Stimulated activated CD8-positive, alpha-beta memory T cell treated with anti-CD3 and anti-CD28 coated beads, Interleukin-12 subunit alpha, Interleukin-12 subunit beta, amount 100 ng/mL, for 4 hours (primary cell): ENCODE results near the gene CCN5.

Experiments used
- DNase-seq: peaks from one replicate; pipeline ENCODE4 v3.0.0-alpha.2; 2020; ENCODE audit warnings: low read depth

Gene CCN5

GRCh38 chr20:44737116-44737515 is 21.9 kb downstream of the CCN5 start:
- no peak for DNase-seq

DNA sequence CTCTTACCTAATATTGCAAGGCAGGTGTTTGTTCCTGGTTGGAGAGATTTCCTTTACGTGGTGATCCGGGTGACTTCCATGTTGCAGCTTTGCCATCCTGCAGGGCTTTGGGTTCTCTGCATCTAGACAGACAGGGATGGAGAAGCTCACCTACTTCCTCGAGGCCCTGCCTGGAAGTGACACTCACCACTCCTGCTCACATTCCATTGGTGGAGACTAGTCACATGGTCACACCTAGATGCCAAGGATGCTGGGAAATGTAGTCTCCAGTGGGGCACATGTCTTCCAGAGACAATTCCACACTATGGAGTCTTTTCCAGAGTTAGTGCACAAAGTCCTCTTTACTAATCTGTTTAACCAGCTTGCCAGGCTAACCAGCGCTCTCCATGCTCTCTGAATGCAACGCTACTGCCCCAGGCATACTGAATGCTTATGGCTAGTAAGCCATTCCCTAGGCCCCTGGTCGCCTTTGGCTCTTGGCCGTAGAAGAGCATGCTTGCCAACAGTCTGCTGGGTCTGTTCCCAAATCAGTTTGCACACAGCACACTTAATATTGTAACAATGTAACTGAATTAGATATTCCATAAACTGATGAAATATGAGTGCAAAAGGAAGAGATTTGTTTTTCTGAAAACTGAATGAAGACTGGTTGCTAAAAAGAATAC is 23.8 kb downstream of the CCN5 start:
- no peak for DNase-seq

- DNase-seq: no peak
Measured at GRCh38 chr20:44739942-44740341, 24.8 kb downstream of the CCN5 start.

DNA sequence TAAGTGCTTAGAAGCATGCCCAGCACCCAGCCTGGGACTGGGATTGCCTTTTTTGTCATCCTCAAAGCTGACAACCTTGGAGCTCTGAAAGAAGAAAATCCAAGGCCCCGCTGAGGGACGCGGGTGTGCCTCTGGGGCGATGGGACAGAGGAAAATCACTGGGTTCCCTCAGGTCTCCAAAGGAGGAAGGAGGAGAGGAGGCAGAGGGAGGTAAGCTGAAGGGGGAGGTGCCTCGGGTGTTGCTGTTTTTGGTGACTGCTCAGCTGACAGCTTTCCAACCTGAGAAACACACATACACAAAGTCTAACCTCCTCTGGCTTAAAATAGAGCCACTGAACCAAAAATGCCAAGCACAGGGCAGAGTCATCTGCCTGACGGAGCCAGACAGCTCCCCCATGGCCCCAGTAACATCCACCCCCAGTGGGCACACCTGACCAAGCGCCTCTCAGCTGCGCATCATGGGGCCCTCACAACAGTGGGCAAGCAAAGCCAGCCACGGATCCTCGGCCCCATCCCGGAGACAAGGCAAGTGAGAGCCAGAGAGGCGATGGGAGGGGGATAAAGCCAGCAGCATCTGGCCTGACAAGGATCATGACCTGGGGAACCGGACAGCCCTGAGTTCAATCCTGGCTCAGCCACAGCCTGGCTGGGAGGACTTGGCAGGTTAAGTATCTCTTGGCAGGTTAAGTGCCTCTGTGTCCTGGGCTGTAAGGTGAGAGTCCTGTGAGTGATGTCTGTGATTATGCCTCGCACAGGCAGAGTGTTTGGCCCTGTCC is 27.3 kb downstream of the CCN5 start:
- no peak for DNase-seq

DNA sequence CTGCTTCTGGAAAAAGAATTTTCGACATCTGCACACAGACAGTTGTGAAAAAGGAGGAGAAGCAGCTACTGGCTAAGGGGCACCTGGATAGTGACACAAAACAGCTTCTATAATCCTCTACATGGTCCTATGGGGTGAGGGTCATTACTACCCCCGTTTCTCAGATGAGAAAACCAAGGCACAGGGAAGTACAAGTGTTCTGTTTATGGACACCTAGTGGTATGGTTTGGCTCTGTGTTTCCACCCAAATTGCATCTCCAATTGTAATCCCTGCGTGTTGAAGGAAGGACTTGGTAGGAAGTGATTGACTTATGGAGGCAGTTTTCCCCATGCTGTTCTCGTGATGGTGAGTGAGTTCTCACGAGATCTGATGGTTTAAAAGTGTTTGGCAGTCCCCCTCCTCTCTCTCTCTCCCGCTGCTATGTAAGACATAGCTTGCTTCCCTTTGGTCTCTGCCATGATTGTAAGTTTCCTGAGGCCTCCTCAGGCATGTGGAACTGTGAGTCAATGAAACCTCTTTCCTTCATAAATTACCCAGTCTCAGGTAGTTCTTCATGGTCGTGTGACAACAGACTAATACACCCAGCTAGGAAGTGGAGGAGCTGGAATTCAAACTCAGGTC is 28.0 kb downstream of the CCN5 start:
- no peak for DNase-seq

DNA sequence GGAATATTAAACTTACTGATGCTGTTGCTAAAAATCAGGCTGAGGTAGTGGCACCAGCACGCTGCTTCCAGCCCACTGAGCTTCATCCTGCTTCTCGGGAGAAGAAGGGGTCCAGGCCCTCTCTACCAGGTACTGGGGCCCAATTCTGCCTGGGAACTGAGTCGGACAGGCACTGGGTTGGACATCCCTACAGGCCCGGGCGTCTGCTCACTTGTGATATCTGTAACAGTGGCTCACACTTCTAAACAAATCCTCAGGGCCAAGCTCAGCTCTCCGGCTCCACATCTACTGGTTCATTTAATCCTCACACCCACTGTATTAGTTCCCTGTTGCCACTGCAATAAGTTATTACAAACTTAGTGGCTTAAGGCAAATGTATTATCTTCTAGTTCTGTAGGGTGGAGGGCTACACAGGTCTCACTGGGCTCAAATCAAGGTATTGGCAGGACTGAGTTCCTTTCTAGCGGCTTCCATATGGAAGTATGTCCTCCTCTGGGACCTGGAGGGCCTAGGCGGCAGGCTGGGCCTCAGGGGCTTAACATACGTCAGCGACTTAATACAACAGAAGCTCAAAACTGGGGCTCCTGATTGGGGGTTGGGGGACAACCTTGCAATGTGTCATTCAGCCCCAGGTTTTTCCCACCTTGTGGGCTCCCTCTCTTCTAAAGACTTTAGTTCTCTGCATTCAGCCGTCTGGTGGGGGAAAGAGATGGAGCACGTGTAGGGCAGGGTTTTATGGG is 28.9 kb downstream of the CCN5 start:
- DNase-seq: no peak

DNA sequence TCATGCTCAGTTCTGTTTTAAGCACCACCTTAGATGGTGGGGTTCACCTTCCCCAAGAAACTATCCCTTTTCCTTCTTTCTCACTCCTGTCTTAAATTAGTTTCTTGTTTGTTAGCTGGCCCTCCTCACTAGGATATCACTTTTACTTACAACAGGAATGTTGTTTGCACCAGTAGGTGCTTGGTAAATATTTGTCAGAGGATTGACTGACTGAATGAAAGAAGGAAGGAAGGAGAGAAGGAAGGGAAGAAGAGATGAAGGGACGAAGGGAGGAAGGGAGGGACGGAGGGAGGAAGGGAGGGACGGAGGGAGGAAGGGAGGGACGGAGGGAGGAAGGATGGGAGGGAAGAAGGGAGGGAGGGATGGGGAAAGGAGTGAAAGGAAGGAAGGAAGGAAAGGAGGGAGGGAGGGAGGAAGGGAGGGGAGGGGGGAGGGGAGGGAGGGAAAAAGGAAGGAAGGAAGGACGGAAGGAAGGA is 30.0 kb downstream of the CCN5 start:
- no peak for DNase-seq

DNA sequence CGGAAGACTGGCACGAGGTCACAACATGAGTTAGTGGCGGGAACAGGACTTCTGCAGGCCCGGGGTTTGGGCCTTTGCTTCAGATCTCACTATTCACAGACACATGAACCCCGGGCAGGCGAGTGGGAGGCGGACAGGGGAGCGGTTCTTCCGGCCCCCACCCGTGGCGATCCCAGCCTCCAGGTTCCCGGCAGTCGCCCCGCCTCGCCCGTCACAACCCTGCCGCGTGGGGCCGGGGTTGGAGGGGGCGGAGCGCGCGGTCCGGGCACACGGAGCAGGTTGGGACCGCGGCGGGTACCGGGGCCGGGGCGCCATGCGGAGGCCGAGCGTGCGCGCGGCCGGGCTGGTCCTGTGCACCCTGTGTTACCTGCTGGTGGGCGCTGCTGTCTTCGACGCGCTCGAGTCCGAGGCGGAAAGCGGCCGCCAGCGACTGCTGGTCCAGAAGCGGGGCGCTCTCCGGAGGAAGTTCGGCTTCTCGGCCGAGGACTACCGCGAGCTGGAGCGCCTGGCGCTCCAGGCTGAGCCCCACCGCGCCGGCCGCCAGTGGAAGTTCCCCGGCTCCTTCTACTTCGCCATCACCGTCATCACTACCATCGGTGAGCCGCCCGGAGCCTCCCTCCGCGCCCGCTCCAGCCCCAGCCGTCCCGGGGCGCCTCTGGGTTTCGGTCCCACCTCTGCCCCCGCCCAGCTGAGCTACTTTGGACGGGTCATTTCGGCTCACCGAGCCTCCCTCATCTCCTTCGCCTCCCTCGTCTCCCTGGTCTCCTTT is 30.6 kb downstream of the CCN5 start, which contains the start of gene KCNK15:
TSS of gene KCNK15 (plus strand) at position 268 of the 769 bp plus-strand sequence. CDS start at position 314, 46 bp downstream.
- peak; percentile 21 for DNase-seq

DNA sequence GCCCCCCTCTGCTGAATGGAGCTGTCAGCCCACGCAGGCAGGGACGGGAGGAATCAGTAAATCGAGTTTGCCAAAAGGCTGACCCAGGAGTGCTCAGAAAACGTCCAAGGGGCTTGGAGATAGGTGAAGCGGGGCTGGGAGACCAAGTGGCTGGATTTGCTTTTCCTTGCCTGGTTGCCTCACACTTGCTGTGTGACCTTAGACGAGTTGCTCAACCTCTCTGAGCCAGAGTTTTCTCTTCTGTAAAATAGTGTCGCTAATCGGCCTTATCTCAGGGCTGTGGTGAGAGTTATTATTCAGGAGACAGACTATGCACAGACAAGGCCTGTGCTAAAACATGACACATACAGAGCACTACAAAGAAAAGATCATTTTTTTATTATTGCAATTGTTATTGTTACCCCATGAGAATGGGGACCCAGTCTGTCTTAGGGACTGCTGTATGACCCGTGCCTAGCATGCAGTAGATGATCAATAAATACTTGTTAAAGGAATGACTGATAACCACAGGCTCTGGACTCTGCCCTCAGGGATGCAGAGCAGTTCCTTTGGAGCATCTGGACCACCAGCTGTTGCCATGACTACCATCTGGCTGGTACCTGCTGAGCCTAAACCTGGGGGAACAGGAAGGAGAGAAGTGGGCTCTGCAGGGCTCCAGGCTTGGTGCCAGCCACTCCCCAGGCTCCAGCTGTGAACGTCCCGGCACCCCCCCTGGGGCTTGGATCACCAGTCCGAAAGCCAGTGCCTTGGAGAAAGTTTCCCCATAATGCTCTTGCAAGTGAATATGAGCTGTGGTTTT is 31.4 kb downstream of the CCN5 start:
- DNase-seq: no peak

DNA sequence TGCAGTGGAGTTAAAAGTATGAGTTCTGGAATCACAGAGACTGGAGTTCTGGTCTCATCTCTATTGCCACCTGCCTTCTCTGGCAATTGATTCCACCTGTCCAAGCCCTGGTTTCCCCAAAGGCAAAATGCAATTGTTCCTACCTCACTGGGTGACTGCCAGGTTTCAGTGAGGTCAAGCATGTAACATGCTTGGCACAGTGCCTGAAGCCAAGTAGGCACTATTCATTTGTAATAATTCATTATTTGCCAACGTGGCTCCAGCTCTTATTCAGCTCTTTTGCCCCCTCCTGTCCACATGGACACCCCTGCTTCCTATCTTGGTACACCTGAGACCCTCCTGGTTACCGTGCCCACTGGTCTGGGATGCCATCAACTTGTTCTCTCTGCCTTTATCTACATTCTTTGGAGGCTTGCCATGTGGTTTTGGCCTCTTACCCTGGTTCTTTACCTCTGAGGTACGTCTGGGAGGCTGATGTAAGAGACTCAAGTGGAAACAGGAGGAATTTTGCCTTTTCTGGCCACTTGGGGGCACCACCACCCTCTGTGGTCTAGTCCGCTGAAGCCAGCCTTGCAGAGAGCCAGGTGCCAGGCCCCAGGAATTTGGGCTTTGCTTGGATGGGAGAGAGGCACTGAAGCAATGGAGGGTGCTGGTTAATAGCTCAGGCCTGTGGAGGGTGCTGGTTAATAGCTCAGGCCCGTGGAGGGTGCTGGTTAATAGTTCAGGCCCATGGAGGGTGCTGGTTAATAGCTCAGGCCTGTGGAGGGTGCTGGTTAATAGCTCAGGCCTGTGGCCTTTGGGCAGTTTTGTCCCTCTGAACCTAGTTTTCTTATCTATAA is 32.2 kb downstream of the CCN5 start:
- peak; percentile 16 for DNase-seq

DNA sequence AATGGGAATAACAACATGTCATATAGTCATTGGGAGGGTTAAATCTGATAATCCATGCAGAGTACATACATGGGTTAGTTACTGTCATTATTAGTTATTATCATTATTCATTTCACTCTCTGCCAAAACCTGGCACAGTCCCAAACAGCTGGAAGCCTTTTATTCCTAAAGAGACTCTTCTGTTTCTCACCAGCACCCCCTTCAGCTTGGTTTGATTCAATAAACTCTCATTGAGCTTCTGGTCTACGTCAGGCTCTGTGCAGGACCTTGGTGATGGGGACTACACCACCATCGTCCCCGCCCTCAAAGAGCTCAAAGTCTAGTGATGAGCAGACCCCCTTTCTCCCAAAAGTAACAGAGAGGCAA is 32.8 kb downstream of the CCN5 start:
- no peak for DNase-seq

GRCh38 chr20:44750081-44750805 is 35.1 kb downstream of the CCN5 start:
- DNase-seq: no peak

DNA sequence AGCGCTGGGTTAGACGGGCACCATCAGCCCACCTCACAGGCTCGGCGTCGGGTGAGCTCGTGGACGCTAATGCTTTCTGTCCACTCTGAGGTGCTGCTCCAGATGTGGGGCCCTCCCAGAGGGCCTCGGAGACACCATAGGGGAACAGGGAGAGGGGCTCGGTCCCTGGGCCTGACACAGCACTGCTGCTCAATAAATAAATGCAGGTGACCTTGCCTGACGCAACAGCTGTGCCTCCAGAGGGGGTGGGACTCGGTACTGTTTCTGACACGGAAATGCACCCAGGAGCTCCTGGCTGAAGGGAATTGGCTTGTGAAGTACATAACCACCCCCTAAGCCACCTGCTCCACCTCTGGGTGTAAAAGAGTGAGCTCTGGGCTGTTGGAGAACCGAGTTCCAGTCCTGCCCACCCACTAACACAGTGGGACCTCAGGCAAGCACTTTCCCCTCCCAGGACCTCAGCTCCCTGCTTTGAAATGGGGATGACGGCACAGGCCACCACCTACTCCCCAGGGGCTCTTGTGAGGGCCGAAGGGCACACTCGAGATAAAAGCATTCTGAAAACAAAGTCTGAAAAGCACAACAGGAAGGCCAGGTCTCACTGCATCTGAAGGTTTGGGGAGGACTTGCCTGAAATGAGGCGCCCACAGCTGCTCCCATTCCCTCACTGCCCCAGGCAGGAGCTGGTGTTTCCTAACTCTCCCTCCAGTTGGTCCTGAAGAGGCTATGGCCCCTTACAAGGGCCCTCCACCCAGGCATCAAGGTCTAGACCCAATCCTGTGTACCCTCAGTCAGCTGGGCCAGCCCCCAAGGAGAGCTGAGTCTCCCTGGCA is 37.1 kb downstream of the CCN5 start:
- DNase-seq: no peak

- no peak for DNase-seq
Measured at GRCh38 chr20:44754554-44754953, 39.4 kb downstream of the CCN5 start.

DNA sequence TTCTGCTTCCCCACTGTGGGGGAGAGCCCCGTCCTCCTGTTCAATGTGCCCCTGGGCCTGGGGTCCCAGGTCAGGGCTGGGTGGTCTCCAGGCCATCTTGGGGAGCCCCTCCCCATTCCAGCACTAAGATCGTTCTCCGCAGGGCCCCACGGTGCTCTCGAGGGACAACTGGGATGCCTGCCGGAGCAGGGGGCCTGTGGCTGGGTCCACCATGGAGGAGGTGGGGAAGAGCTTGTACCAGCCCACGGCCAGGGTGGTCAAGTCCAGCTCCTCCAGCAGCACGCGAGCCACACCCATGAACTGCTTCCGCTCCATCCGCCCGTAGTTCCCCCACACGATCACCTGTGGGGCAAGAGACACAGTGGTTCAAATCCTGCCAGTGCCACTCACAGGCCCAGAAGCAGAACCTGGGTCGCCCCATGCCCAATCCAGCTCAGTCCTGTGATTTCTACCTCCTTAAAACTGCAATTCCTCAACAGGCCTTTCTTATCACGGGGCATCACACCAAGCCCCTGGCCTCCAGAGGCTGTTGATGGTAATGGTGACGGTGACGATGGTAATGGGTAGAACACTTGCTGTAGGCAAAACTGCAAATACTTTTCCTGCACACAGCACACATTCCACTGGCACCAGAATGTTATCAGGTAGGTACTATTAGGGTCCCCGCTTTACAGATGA is 41.0 kb downstream of the CCN5 start:
- DNase-seq: no peak

DNA sequence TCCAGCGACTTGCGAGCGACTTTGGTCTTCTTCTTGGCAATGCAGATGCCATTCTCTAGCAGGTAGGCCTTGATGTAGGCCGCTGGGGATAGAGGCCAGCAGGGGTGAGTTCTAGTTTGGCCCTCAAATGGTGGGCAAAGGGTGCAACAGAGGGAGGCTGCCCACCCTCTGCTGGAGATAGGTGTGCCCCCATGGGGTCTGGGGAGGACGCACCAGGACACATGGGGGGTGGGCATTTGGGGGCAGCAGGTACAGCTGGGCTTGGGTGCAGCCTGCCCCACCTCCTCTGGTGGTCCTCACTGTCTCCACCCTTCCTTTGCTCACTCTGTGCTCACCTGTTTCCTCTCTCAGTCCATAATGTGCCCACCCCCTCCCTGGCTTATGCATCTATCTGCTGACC is 41.8 kb downstream of the CCN5 start:
- DNase-seq: no peak

GRCh38 chr20:44758247-44759101 is 43.3 kb downstream of the CCN5 start:
- DNase-seq: no peak
